Peyer's patch (tissue), 4 donors: ENCODE measurements around the gene GPR108. TPM values are rescaled to one million over a fixed set of nuclear protein-coding genes. Genes with fewer than 3 reads are reported as not detected.
A peak's percentile ranks its signal among the peaks of the same experiment; 100 is the strongest.

ENCODE experiments used
- DNase-seq, 3 donors: peaks; one replicate each; pipeline ENCODE4 v3.0.0-alpha.2; 2017 to 2019
- H3K27ac ChIP-seq, 4 donors: fragments of 200-600 bp; sonication (generic); one replicate each; pipeline ENCODE4 v1.5.1; 2016 to 2019
- H3K27me3 ChIP-seq, 2 donors: fragments of 200-600 bp; sonication (generic); one replicate each; pipeline ENCODE4 v1.5.1; 2019
- H3K36me3 ChIP-seq, 3 donors: fragments of 200-600 bp; sonication (generic); one replicate each; pipeline ENCODE4 v1.5.1; 2016 to 2019
- H3K4me1 ChIP-seq, 4 donors: fragments of 200-600 bp; sonication (generic); one replicate each; pipeline ENCODE4 v1.5.1; 2016 to 2019
- H3K4me3 ChIP-seq, 4 donors: fragments of 200-600 bp; sonication (generic); 1 replicate in 3 of 4; 2 replicates in 1 of 4; pipeline ENCODE4 v1.5.1; 2016 to 2019; ENCODE audit warnings: mild to moderate bottlenecking in 1 of 4
- H3K9me3 ChIP-seq, 4 donors: fragments of 200-600 bp; sonication (generic); one replicate each; pipeline ENCODE4 v1.5.1; 2016 to 2019; ENCODE audit warnings: mild to moderate bottlenecking in 1 of 4
- CTCF ChIP-seq, 6 experiments: fragments of 450-650 bp in 4 of 6; fragments of 200-600 bp in 2 of 6; sonication (generic) in 1 of 6; IDR thresholded peaks; one replicate each; pipeline ENCODE4 v1.5.1; 2017 to 2019; ENCODE audit warnings: antibody characterized with exemption in 6 of 6, mild to moderate bottlenecking in 3 of 6, moderate library complexity in 1 of 6
- POLR2A ChIP-seq, 2 donors: fragments of 450-650 bp; IDR thresholded peaks; one replicate each; pipeline ENCODE4 v1.5.1; 2017; ENCODE audit warnings: antibody characterized with exemption in 2 of 2, mild to moderate bottlenecking in 2 of 2, moderate library complexity in 2 of 2
- total RNA-seq, 4 donors: library from RNA; depleted of rRNA; stranded (reverse); fragments of >200 nt; gene quantifications; one replicate each; pipeline ENCODE4 v1.1.0, GENCODE V29; 2016

The GPR108 gene
- total RNA-seq, 4 donors from 2014 or later, result 54.5 to 133 (median 92.2) TPM

GRCh38 chr19:6725513-6726231 is 11.7 kb downstream of the GPR108 start:
- Histone ChIP-seq H3K9me3 (no peaks in the 10 kb centered on the region), H3K36me3 (peaks cover 0 to under 1% (median 0%) of the 10 kb centered on the region in 3 donors), H3K27ac (peak overlapping the region in 1 of 4 donors; percentile 11), H3K4me3 (no peak overlapping the region), H3K4me1 (peaks cover 0 to 32% (median 10%) of the 10 kb centered on the region in 4 donors), H3K27me3 (no peaks in the 10 kb centered on the region)
- no peak for DNase-seq
- no peak for TF ChIP-seq CTCF (IDR thresholded peaks at IDR 0.05)
- TF ChIP-seq POLR2A (IDR thresholded peaks at IDR 0.05), result no peak

GRCh38 chr19:6724631-6725492 is 12.5 kb downstream of the GPR108 start:
- H3K27me3 ChIP-seq, result no peaks in the 10 kb centered on the region
- peaks cover 0 to 29% (median 10%) of the 10 kb centered on the region in 4 donors for H3K4me1 ChIP-seq
- no peaks in the 10 kb centered on the region for H3K36me3 ChIP-seq
- no peak overlapping the region for H3K4me3 ChIP-seq
- TF ChIP-seq POLR2A (IDR thresholded peaks at IDR 0.05) (no peak), CTCF (IDR thresholded peaks at IDR 0.05) (no peak)
- no peaks in the 10 kb centered on the region for H3K9me3 ChIP-seq
- H3K27ac ChIP-seq, result peak overlapping the region in 1 of 4 donors; percentile 34
- DNase-seq, result no peak

GRCh38 chr19:6723738-6724137 is 13.6 kb downstream of the GPR108 start:
- Histone ChIP-seq H3K36me3 (no peaks in the 10 kb centered on the region), H3K27me3 (no peaks in the 10 kb centered on the region), H3K4me3 (no peak overlapping the region), H3K27ac (peak overlapping the region in 1 of 4 donors; percentile 34), H3K9me3 (no peaks in the 10 kb centered on the region), H3K4me1 (peaks cover 0 to 23% (median 10%) of the 10 kb centered on the region in 4 donors)
- DNase-seq, result peak in 1 of 3 donors; percentile 44
- TF ChIP-seq CTCF (IDR thresholded peaks at IDR 0.05) (no peak), POLR2A (IDR thresholded peaks at IDR 0.05) (no peak)

GRCh38 chr19:6723108-6723618 is 14.2 kb downstream of the GPR108 start:
- Histone ChIP-seq H3K4me3 (no peak overlapping the region), H3K27me3 (no peaks in the 10 kb centered on the region), H3K4me1 (peaks cover 0 to 23% (median 5%) of the 10 kb centered on the region in 4 donors), H3K9me3 (no peaks in the 10 kb centered on the region), H3K27ac (peak overlapping the region in 3 of 4 donors; percentile 5 to 34 (median 17)), H3K36me3 (no peaks in the 10 kb centered on the region)
- DNase-seq, result no peak
- TF ChIP-seq POLR2A (IDR thresholded peaks at IDR 0.05), result no peak
- no peak for TF ChIP-seq CTCF (IDR thresholded peaks at IDR 0.05)

- no peaks in the 10 kb centered on the region for H3K9me3 ChIP-seq
- no peak for DNase-seq
- H3K4me3 ChIP-seq, result no peak overlapping the region
- H3K36me3 ChIP-seq, result no peaks in the 10 kb centered on the region
- peak overlapping the region in 2 of 4 donors; percentile 20 to 64 for H3K27ac ChIP-seq
- peaks cover 0 to 23% (median 2%) of the 10 kb centered on the region in 4 donors for H3K4me1 ChIP-seq
- TF ChIP-seq CTCF (IDR thresholded peaks at IDR 0.05) (no peak), POLR2A (IDR thresholded peaks at IDR 0.05) (no peak)
- no peaks in the 10 kb centered on the region for H3K27me3 ChIP-seq
Measured at GRCh38 chr19:6721773-6722172, 15.6 kb downstream of the GPR108 start.
